ENCODE data around the gene AEN. TPM values are rescaled to one million over a fixed set of nuclear protein-coding genes. Genes with fewer than 3 reads are reported as not detected.
A peak's percentile ranks its signal among the peaks of the same experiment; 100 is the strongest.
"Not testable (repeated sequence)": the region's sequence is repeated elsewhere in the genome, so short reads cannot be mapped to it uniquely, and the experiment has no call there.

The AEN gene
- total RNA-seq, 1 donor from 2014 or later, result 41.9 TPM

- no peaks in the 10 kb centered on the region for H3K9me3 Mint-ChIP-seq
- ChIA-PET CTCF (interaction anchor here (1.0 to 1.8 kb wide), 5 partner anchors 9 to 195 kb away, joined by 3 to 7 read pairs (median 6); no protein-coding TSS in a partner anchor), POLR2A (interaction anchor here (1.0 to 1.6 kb wide), 7 partner anchors 10 to 449 kb away, joined by 3 to 19 read pairs (median 8); partner anchors contain the start of genes ABHD2, AEN, MRPL46 and MRPS11)
- H3K27me3 Mint-ChIP-seq, result no peaks in the 10 kb centered on the region
- H3K27ac Mint-ChIP-seq, result peak within 1 kb of the TSS; percentile 97
- H3K4me3 Mint-ChIP-seq, result peak within 1 kb of the TSS; percentile 91
- peaks cover 90% of the 10 kb centered on the region for H3K4me1 Mint-ChIP-seq
- intact Hi-C loops (cut with micrococcal nuclease), result loop anchor here (1.0 kb wide), 6 partner anchors 11 to 450 kb away; partner anchors contain the start of genes ABHD2, AEN, DET1 and MRPL46
- peak; percentile 70 for ATAC-seq (ENCODE audit: low read depth)
- peak; percentile 82 for DNase-seq
- TF ChIP-seq, protein P1, sequence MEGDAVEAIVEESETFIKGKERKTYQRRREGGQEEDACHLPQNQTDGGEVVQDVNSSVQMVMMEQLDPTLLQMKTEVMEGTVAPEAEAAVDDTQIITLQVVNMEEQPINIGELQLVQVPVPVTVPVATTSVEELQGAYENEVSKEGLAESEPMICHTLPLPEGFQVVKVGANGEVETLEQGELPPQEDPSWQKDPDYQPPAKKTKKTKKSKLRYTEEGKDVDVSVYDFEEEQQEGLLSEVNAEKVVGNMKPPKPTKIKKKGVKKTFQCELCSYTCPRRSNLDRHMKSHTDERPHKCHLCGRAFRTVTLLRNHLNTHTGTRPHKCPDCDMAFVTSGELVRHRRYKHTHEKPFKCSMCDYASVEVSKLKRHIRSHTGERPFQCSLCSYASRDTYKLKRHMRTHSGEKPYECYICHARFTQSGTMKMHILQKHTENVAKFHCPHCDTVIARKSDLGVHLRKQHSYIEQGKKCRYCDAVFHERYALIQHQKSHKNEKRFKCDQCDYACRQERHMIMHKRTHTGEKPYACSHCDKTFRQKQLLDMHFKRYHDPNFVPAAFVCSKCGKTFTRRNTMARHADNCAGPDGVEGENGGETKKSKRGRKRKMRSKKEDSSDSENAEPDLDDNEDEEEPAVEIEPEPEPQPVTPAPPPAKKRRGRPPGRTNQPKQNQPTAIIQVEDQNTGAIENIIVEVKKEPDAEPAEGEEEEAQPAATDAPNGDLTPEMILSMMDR (IDR thresholded peaks at IDR 0.05), result no peak
- H3K36me3 Mint-ChIP-seq (ENCODE audit: low read depth), result peaks cover 37% of the 10 kb centered on the region
These were observed 17.7 kb downstream of the AEN start, which contains the start of gene ISG20 for GRCh38 chr15:88638626-88639372. TSS of gene ISG20 (plus strand) at chr15:88639016. CDS start at chr15:88639367, 351 bp downstream.

- no peaks in the 10 kb centered on the region for H3K27me3 Mint-ChIP-seq
- POLR2A ChIA-PET, result interaction anchor here (0.6 to 0.7 kb wide), 5 partner anchors 10 to 1664 kb away, joined by 3 to 5 read pairs (median 3); no protein-coding TSS in a partner anchor
- H3K27ac Mint-ChIP-seq, result peak overlapping the region; percentile 97
- DNase-seq (no peak), ATAC-seq (ENCODE audit: low read depth) (no peak)
- CTCF ChIA-PET, result no interaction called here
- no peaks in the 10 kb centered on the region for H3K9me3 Mint-ChIP-seq
- H3K4me3 Mint-ChIP-seq, result peak overlapping the region; percentile 71
- H3K36me3 Mint-ChIP-seq (ENCODE audit: low read depth), result peaks cover 54% of the 10 kb centered on the region
- peaks cover 89% of the 10 kb centered on the region for H3K4me1 Mint-ChIP-seq
- intact Hi-C loops (cut with micrococcal nuclease), result no loop called here
- TF ChIP-seq, protein P1 (IDR thresholded peaks at IDR 0.05), result no peak
These were observed 20.9 kb downstream of the AEN start for GRCh38 chr15:88641959-88642452.

GRCh38 chr15:88642514-88642913 is 21.4 kb downstream of the AEN start:
- DNase-seq; intact Hi-C loops (cut with micrococcal nuclease): not testable (repeated sequence)

GRCh38 chr15:88644741-88645140 is 23.6 kb downstream of the AEN start:
- Mint-ChIP-seq H3K36me3 (ENCODE audit: low read depth) (peaks cover 67% of the 10 kb centered on the region), H3K27me3 (no peaks in the 10 kb centered on the region), H3K9me3 (no peaks in the 10 kb centered on the region), H3K4me3 (no peak overlapping the region), H3K4me1 (peaks cover 90% of the 10 kb centered on the region), H3K27ac (peak overlapping the region; percentile 96)
- ATAC-seq (ENCODE audit: low read depth) (no peak), DNase-seq (peak; percentile 4)
- CTCF ChIA-PET, result interaction anchor here (1.7 kb wide), 1 partner anchor 12 kb away, joined by 4 read pairs; no protein-coding TSS in a partner anchor
- intact Hi-C loops (cut with micrococcal nuclease), result no loop called here
- TF ChIP-seq, protein P1 (IDR thresholded peaks at IDR 0.05), result no peak
- POLR2A ChIA-PET, result interaction anchor here (2.1 kb wide), 1 partner anchor 11 kb away, joined by 9 read pairs; no protein-coding TSS in a partner anchor

More at GRCh38 chr15:88642514-88642913, 21.4 kb downstream of the AEN start:
- POLR2A ChIA-PET; H3K9me3 Mint-ChIP-seq; H3K27me3 Mint-ChIP-seq; ATAC-seq (ENCODE audit: low read depth): not testable (repeated sequence)
- CTCF ChIA-PET, result interaction anchor here (1.6 kb wide), 1 partner anchor 22 kb away, joined by 5 read pairs; no protein-coding TSS in a partner anchor
- H3K4me3 Mint-ChIP-seq, result peak overlapping the region; percentile 71
- H3K27ac Mint-ChIP-seq, result peak overlapping the region; percentile 97
- H3K36me3 Mint-ChIP-seq (ENCODE audit: low read depth), result peaks cover 55% of the 10 kb centered on the region
- H3K4me1 Mint-ChIP-seq, result peaks cover 89% of the 10 kb centered on the region

- Mint-ChIP-seq H3K27me3 (no peaks in the 10 kb centered on the region), H3K36me3 (ENCODE audit: low read depth) (peaks cover 61% of the 10 kb centered on the region), H3K27ac (peak overlapping the region; percentile 96), H3K4me1 (peaks cover 90% of the 10 kb centered on the region), H3K9me3 (no peaks in the 10 kb centered on the region), H3K4me3 (no peak overlapping the region)
- TF ChIP-seq, protein P1 (IDR thresholded peaks at IDR 0.05), result no peak
- ATAC-seq (ENCODE audit: low read depth) (no peak), DNase-seq (no peak)
- ChIA-PET CTCF (interaction anchor here (1.7 kb wide), 1 partner anchor 11 kb away, joined by 4 read pairs; no protein-coding TSS in a partner anchor), POLR2A (interaction anchor here (0.9 to 2.1 kb wide), 3 partner anchors 9 to 18 kb away, joined by 4 to 9 read pairs (median 4); no protein-coding TSS in a partner anchor)
- intact Hi-C loops (cut with micrococcal nuclease), result no loop called here
These were observed 24.3 kb downstream of the AEN start for GRCh38 chr15:88645171-88646087.

Measured in activated B cell treated with CpG ODN at 0.5 μM for 24 hours (primary cell).